Karpas-422 (cell line): ENCODE data around the gene DIAPH3. TPM values are rescaled to one million over a fixed set of nuclear protein-coding genes. Genes with fewer than 3 reads are reported as not detected.
"Not testable (repeated sequence)": the region's sequence is repeated elsewhere in the genome, so short reads cannot be mapped to it uniquely, and the experiment has no call there.

Experiments used
- DNase-seq: peaks from one replicate; pipeline ENCODE4 v3.0.0-alpha.2; 2015
- H2AFZ ChIP-seq: fragments of 200-600 bp; sonication (generic); 2 replicates; pipeline ENCODE4 v1.6.1; 2014; ENCODE audit warnings: antibody characterized with exemption, low read length, mixed read lengths
- H3K27ac ChIP-seq: fragments of 200-600 bp; sonication (generic); 2 replicates; pipeline ENCODE4 v1.5.1; 2014; ENCODE audit warnings: mild to moderate bottlenecking, low read length, moderate library complexity
- H3K27me3 ChIP-seq: fragments of 200-600 bp; sonication (generic); 2 replicates; pipeline ENCODE4 v1.6.1; 2014; ENCODE audit warnings: low read length, mixed read lengths
- H3K36me3 ChIP-seq: fragments of 200-600 bp; sonication (generic); 2 replicates; pipeline ENCODE4 v1.6.1; 2014; ENCODE audit warnings: low read length, mixed read lengths; ENCODE audit not compliant: insufficient read depth
- H3K4me1 ChIP-seq: fragments of 200-600 bp; sonication (generic); 2 replicates; pipeline ENCODE4 v1.6.1; 2014; ENCODE audit warnings: mild to moderate bottlenecking, low read length, mixed read lengths
- H3K4me2 ChIP-seq: fragments of 200-600 bp; sonication (generic); 2 replicates; pipeline ENCODE4 v1.6.1; 2014; ENCODE audit warnings: low read length, low read depth, mild to moderate bottlenecking; ENCODE audit not compliant: poor library complexity, severe bottlenecking
- H3K4me3 ChIP-seq: fragments of 200-600 bp; sonication (generic); 2 replicates; pipeline ENCODE4 v1.5.1; 2014; ENCODE audit warnings: mild to moderate bottlenecking, antibody characterized with exemption, low read length, mixed read lengths
- H3K79me2 ChIP-seq: fragments of 200-600 bp; sonication (generic); 2 replicates; pipeline ENCODE4 v1.6.1; 2014; ENCODE audit warnings: mild to moderate bottlenecking, low read length, mixed read lengths
- H3K9ac ChIP-seq: fragments of 200-600 bp; sonication (generic); 2 replicates; pipeline ENCODE4 v1.6.0; 2014; ENCODE audit warnings: low read length
- H3K9me2 ChIP-seq: fragments of 200-600 bp; sonication (generic), shearing (Covaris generic); replicated peaks from 2 replicates; pipeline ENCODE4 v1.6.0; 2014; ENCODE audit warnings: mild to moderate bottlenecking, low read length, moderate library complexity; ENCODE audit not compliant: insufficient read depth
- H3K9me3 ChIP-seq: fragments of 300-700, 200-600 bp; sonication (generic); 2 replicates; pipeline ENCODE4 v1.6.1; 2014; ENCODE audit warnings: low read length, mixed read lengths
- H4K20me1 ChIP-seq: fragments of 200-600 bp; sonication (generic); 2 replicates; pipeline ENCODE4 v1.6.1; 2014; ENCODE audit warnings: mild to moderate bottlenecking, antibody characterized with exemption, low read length, low read depth; ENCODE audit not compliant: insufficient read depth
- total RNA-seq: library from RNA; depleted of rRNA; stranded (reverse); fragments of >200 nt; shearing (Covaris generic); gene quantifications from 2 replicates; pipeline ENCODE4 v1.2.3, GENCODE V29; 2014; ENCODE audit warnings: low replicate concordance

DIAPH3 gene
- total RNA-seq, 1 experiment from 2014 or later = 10.0 TPM

- Histone ChIP-seq H3K79me2 (peaks cover 66% of the 10 kb centered on the region), H3K27ac (no peak overlapping the region), H3K36me3 (peaks cover 14% of the 10 kb centered on the region; the same call in 1 of the 2 replicates), H3K9ac (no peak overlapping the region), H3K4me1 (no peaks in the 10 kb centered on the region), H3K9me3 (no peaks in the 10 kb centered on the region), H3K4me2 (no peak overlapping the region), H2AFZ (no peak overlapping the region), H4K20me1 (no peaks in the 10 kb centered on the region), H3K4me3 (no peak overlapping the region), H3K9me2 (no peaks in the 10 kb centered on the region), H3K27me3 (no peaks in the 10 kb centered on the region)
- no peak for DNase-seq
Observed at GRCh38 chr13:60108589-60108988, 55.1 kb downstream of the DIAPH3 start.

- Histone ChIP-seq H3K79me2 (peaks cover 89% of the 10 kb centered on the region), H3K27ac (no peak overlapping the region), H3K27me3 (no peaks in the 10 kb centered on the region), H3K4me2 (no peak overlapping the region), H4K20me1 (no peaks in the 10 kb centered on the region), H3K9me3 (no peaks in the 10 kb centered on the region), H3K36me3 (peaks cover 11% of the 10 kb centered on the region; the same call in 1 of the 2 replicates), H2AFZ (no peak overlapping the region), H3K9ac (no peak overlapping the region), H3K4me3 (no peak overlapping the region), H3K9me2 (no peaks in the 10 kb centered on the region), H3K4me1 (no peaks in the 10 kb centered on the region)
- DNase-seq = no peak
Observed at GRCh38 chr13:60099631-60100420, 63.9 kb downstream of the DIAPH3 start.

DNA sequence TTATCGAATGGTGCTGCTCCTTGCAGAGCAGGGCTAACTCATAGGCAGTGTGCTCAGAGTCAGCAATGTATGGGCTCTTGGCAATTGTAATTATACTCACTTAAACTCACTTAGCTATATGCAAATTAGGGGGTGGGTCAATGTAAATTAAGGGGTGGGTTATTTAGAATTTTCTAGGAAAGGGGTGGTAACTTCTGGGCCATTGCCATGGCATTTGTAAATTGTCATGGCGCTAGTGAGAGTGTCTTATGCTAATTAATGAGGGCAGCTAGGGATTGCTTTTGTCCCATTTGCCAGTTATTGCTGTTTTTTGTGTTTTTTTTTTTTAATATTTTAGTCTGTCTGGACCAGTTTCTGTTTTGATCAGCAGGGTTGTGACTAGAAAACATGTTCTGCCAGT is 68.4 kb downstream of the DIAPH3 start:
- no peak for DNase-seq

GRCh38 chr13:60094385-60095088 is 69.2 kb downstream of the DIAPH3 start:
- H3K9me2 ChIP-seq = no peaks in the 10 kb centered on the region
- no peaks in the 10 kb centered on the region for H3K4me1 ChIP-seq
- no peak for DNase-seq
- H3K27ac ChIP-seq = no peak overlapping the region
- peaks cover 68% of the 10 kb centered on the region for H3K79me2 ChIP-seq
- H3K4me3 ChIP-seq = no peak overlapping the region
- peaks cover 25% of the 10 kb centered on the region for H3K36me3 ChIP-seq
- no peak overlapping the region for H3K9ac ChIP-seq
- H3K9me3 ChIP-seq = no peaks in the 10 kb centered on the region
- H3K4me2 ChIP-seq = no peak overlapping the region
- H2AFZ ChIP-seq = no peak overlapping the region
- H4K20me1 ChIP-seq = no peaks in the 10 kb centered on the region
- H3K27me3 ChIP-seq = no peaks in the 10 kb centered on the region

More for the DNA sequence above, 68.4 kb downstream of the DIAPH3 start:
- H3K4me1 ChIP-seq = no peaks in the 10 kb centered on the region
- H3K27me3 ChIP-seq = no peaks in the 10 kb centered on the region
- no peaks in the 10 kb centered on the region for H3K9me3 ChIP-seq
- H4K20me1 ChIP-seq = no peaks in the 10 kb centered on the region
- no peak overlapping the region for H2AFZ ChIP-seq
- peaks cover 20% of the 10 kb centered on the region for H3K36me3 ChIP-seq
- no peak overlapping the region for H3K9ac ChIP-seq
- peaks cover 70% of the 10 kb centered on the region for H3K79me2 ChIP-seq
- H3K4me3 ChIP-seq = no peak overlapping the region
- H3K4me2 ChIP-seq = no peak overlapping the region
- H3K9me2 ChIP-seq = no peaks in the 10 kb centered on the region
- H3K27ac ChIP-seq = no peak overlapping the region

DNA sequence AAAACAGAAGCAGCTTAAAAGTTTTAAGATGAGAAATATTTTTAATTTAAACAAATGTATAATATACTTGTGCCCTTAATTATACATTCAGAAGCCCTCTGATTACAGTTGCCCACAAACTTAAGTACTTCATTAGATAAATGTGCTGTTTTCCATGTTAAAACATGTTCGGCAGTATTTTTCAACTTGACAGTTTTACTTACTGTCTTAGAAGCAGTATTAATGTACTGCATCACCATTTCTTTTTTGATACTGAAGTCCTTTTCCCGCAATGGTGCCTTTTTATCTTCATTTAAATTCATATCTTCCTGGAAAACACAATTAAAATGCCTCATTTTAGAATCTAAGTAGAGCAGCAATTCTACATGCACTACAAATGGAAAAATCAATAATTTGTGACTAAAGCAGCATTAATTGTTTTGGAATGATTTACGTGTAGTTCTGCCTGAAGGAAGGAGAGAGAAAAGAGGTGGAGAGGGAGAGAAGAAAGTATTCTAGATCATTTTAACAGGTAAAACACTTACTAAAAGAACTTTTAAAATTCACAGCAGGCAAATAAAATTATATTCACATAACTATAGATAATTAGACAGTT is 70.2 kb downstream of the DIAPH3 start:
- Histone ChIP-seq H3K79me2 (peaks cover 61% of the 10 kb centered on the region), H4K20me1 (no peaks in the 10 kb centered on the region), H3K9me3 (no peaks in the 10 kb centered on the region), H3K9ac (no peak overlapping the region), H3K27me3 (no peaks in the 10 kb centered on the region), H3K9me2 (no peaks in the 10 kb centered on the region), H3K4me2 (no peak overlapping the region), H3K4me1 (no peaks in the 10 kb centered on the region), H3K4me3 (no peak overlapping the region), H3K27ac (no peak overlapping the region), H3K36me3 (peaks cover 26% of the 10 kb centered on the region), H2AFZ (no peak overlapping the region)
- DNase-seq = no peak

DNA sequence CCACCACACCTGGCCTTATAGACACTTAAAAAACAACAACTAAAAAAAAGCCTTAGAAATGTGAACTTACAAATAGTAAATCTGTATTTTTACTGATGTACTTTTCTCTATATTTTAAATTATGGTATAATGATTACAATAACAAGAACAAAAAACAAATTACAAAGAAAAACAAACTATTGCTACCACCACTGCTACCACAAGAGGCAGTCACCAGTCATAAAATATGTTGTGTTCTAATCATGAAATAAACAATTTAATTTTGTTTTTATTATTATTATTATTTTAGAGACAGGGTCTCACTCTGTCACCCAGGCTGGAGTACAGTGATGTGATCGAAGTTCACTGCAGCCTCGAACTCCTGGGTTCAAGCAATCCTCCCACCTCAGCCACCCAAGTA is 72.2 kb downstream of the DIAPH3 start:
- Histone ChIP-seq H3K36me3 (peaks cover 15% of the 10 kb centered on the region; the same call in 1 of the 2 replicates), H3K4me3 (no peak overlapping the region), H3K4me2 (no peak overlapping the region), H3K27ac (no peak overlapping the region), H3K27me3 (no peaks in the 10 kb centered on the region), H3K4me1 (no peaks in the 10 kb centered on the region), H4K20me1 (no peaks in the 10 kb centered on the region), H3K9ac (no peak overlapping the region), H2AFZ (no peak overlapping the region), H3K9me3 (no peaks in the 10 kb centered on the region), H3K79me2 (peaks cover 48% of the 10 kb centered on the region), H3K9me2 (no peaks in the 10 kb centered on the region)
- DNase-seq = no peak

DNA sequence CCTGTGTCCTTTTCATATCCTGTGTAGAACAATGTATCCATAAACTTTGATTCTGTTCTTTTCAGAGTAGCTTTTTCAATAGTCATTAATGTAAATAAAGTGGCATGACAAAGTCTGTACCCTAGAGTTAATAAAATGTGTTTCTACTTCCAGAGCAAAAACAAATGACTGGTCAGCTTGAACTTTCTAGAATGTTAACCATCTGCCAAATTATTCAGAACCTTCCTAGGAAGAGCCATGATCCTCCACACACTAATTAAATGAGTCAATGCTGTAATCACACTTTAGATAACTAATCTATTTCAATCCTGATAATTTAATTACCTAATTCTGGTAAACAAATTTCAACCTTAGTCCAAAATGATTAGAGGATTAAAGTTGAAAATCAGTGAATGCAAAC is 73.2 kb downstream of the DIAPH3 start:
- no peaks in the 10 kb centered on the region for H3K4me1 ChIP-seq
- H3K27ac ChIP-seq = no peak overlapping the region
- H3K79me2 ChIP-seq = peaks cover 47% of the 10 kb centered on the region
- no peak overlapping the region for H3K9ac ChIP-seq
- no peak overlapping the region for H3K4me2 ChIP-seq
- H3K36me3 ChIP-seq = peaks cover 15% of the 10 kb centered on the region; the same call in 1 of the 2 replicates
- no peaks in the 10 kb centered on the region for H3K9me3 ChIP-seq
- no peaks in the 10 kb centered on the region for H4K20me1 ChIP-seq
- H3K4me3 ChIP-seq = no peak overlapping the region
- DNase-seq = no peak
- no peak overlapping the region for H2AFZ ChIP-seq
- H3K27me3 ChIP-seq = no peaks in the 10 kb centered on the region
- no peaks in the 10 kb centered on the region for H3K9me2 ChIP-seq

GRCh38 chr13:60083780-60084179 is 79.9 kb downstream of the DIAPH3 start:
- not testable (repeated sequence) for DNase-seq, H3K4me3 ChIP-seq, H3K4me1 ChIP-seq, H3K36me3 ChIP-seq, H3K9ac ChIP-seq, H4K20me1 ChIP-seq, H2AFZ ChIP-seq, H3K9me2 ChIP-seq, H3K27ac ChIP-seq, H3K9me3 ChIP-seq, H3K27me3 ChIP-seq, H3K4me2 ChIP-seq
- peaks cover 56% of the 10 kb centered on the region for H3K79me2 ChIP-seq
